Stimulated activated CD4-positive, alpha-beta T cell treated with anti-CD3 and anti-CD28 coated beads, Interleukin-15, amount 100 ng/mL, for 24 hours (primary cell): Measurements from ENCODE around the gene SAE1.
A peak's percentile ranks its signal among the peaks of the same experiment; 100 is the strongest.
"Not testable (repeated sequence)": the region's sequence is repeated elsewhere in the genome, so short reads cannot be mapped to it uniquely, and the experiment has no call there.

Experiments
- DNase-seq: peaks from one replicate; pipeline ENCODE4 v3.0.0-alpha.2; 2020

SAE1 gene

DNA sequence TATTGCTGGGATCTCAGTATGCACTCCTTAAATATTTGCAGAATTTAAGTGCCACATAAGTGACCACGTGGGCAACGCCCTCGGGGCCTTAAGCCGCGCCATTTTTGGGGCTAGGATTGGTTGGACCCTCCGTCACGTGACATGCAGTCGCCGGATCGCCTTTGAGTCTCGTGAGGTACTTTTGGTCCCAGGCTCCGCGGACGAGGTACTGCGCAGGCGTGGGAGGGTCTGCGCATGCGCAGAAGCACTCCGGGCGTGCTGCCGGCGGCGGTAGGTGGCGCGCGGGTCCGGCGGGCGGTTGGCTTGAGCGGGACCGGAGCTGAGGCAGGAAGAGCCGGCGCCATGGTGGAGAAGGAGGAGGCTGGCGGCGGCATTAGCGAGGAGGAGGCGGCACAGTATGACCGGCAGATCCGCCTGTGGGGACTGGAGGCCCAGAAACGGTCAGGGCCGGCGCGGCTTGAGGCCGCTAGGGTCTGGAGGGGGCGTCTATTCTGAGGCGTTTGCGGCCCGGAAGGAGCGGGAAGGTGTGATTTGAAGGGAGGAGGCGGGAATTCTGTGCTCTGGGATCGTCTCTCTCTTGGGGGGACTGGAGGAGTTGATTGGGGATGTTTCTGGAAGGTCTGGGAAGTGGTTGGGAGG lies at the start of gene SAE1:
SAE1 (plus strand) TSS at position 247 of the 639 bp plus-strand sequence; CDS start at position 343, 96 bp downstream.
- DNase-seq = peak; percentile 95

DNA sequence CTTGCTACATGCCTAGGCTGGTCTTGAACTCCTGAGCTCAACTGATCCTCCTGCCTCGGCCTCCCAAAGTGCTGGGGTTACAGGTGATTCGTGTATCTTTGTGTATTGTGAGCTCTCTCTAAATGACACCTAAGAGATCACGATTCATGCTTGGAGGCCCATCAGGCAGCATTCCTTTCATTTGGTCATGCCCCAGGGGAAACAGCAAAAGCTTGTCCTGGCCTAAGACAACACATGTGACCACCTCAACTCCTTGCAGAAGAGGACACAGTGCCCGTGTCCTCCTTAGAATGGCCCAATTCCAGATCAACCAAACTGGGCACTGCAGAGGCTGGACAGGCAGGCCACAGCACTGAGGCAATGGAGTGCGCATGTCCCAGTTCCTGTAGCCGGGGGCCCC lies 49.5 kb upstream of the SAE1 start:
- DNase-seq = no peak

- no peak for DNase-seq
Observed at GRCh38 chr19:47082493-47082892, 48.1 kb upstream of the SAE1 start.

DNA sequence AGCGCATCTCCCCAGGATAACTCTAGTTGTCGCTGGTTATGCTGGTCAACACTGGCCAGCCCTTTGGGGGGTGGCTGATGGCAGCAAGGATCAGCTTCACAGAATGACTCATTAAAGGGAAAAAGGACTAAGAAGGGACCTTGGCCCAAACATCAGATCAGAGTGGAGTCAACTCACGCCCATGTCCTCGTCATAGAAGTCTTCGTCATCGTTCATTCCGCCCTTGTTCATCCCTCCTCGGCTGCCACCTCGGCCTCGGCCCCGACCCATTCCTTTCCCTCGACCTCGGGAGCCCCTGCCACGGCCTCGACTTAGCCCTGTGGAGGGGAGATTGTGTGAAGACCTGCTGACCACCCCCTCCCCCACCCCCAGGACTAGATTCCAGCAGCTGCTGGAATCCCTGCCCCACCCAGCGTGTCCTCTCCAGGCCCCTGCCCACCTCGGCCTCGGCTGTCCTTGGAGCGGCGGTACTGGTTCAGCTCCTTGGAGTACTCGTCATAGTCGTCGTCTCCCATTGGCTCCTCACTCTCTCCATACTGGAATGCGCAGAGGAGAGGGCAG lies 45.7 kb upstream of the SAE1 start:
- DNase-seq = no peak

DNA sequence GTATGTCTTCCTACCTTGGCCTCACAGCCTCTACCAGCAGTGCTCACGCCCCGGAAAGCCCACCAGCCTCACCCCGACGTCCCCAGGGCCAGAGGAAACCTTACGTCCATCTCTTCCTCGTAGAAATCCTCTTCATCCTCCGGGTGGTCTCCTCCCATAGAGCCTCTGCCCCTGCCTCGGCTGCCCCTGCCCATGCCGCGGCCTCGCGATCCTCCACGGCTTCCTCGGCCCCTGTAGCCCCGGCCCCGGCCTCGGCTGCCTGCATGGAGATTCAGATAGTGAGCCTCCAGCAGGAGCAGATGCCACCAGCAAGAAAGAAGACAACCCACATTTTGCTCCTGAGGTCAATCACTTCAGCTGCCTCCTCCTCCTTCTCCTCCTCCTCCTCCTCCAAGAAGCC lies 44.4 kb upstream of the SAE1 start:
- no peak for DNase-seq

DNA sequence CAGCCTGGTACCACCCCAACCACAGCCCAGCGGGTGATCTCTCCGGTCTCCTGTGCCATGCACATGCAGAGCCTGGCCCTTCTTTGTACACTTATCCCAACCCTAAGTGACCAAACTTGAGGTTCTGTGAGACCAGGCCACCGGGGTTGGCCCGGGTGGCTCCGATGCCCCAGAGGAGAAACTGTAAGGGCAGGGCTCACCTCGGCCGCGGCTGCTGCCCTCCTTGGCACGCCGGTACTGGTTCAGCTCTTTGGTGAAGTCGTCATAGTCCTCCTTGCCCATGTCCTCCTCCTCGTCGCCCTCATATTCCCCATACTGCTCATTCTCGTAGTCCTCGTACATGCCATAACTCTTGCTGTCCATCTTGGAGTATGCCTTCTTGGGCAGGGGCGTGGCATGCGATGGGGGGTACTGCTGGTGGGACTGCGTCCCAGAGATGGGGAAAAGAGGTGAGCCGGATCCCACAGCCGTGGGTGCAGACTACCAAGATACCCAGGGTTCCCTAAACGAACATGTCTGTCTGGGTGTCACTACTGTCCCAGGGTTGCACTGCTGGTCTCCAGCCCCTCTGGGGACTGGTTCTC lies 40.8 kb upstream of the SAE1 start:
- no peak for DNase-seq

DNA sequence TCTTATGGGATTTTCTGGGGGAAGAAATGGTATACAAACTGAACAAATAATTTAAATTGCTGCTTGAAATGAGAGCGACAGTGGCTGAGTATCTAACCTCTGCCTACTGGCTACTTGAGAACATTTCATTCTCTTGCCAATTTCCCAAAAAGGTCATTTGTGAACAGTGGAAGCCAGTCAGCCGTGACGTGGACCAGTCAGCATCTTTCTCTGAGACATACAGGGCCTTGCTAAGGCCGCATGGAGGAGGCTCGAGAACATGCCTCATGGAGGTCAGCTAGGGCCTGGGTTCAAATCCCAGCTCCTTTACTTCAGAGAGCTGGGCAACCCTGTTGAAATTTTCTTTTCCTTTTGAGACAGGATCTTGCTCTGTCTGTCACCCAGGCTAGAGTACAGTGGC lies 37.4 kb upstream of the SAE1 start:
- no peak for DNase-seq

DNA sequence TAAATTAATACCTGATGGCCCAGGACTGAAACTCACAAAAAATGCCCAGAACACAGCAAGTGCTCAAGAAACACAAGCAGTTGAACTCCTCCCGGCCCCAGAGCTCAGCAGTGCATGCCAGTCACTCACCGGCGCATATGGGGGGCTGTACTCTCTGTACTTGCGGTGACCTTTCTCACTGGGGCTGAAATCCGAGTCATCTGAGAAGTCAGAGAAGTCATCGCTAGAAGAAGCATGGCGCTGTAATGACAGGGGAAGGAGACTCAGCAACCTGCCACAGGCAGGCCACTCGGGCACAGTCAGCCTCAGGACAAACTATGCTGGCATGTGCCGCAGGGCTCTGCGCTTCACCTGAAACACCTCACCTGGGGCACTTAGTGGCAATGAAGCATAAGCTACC lies 36.8 kb upstream of the SAE1 start:
- DNase-seq = peak; percentile 36

DNA sequence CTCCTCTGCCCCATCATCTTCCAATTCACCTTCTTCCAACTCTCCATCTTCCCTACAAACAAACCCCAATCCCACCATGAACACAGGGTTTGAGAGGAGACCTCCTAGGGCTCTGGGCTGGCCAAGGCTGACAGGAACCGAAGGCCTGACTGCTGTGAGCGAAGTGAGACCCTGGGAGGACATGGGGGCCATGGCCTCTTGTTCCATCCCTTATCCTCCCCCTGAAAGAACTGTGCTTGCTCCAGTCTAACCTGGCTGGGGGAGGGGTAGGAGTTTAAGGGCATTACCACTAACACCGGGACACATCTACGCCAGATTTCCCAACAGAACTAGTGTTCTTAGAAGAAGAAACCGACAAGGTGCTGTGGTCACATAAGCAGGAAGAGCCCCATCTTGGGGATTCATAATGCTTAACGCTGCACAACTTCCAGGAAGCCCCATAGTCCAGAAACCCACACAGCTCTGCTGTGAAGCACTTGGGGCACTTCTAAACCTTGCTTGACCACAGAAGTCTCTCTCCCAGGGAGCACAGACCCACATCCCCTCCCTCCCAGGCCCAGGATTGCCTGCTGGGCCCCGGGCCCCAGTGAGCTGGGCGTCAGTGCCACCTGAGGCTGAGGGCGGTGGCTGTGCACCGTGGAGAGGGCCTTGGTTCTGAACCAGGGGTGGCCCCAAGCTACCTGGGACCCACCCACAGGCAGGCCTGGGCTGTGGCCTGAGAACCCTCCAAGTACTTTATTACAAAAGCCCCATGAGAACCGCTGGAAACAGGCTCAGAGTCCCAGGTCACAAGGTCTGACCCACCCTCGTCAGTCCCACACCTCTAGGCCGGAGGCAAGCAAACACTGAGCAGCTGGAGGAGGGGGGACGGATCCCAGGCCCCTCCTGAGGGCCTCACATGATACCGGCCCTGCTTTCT lies 35.8 kb upstream of the SAE1 start:
- peak; percentile 54 for DNase-seq

GRCh38 chr19:47095476-47096099 lies 35.0 kb upstream of the SAE1 start:
- no peak for DNase-seq

DNA sequence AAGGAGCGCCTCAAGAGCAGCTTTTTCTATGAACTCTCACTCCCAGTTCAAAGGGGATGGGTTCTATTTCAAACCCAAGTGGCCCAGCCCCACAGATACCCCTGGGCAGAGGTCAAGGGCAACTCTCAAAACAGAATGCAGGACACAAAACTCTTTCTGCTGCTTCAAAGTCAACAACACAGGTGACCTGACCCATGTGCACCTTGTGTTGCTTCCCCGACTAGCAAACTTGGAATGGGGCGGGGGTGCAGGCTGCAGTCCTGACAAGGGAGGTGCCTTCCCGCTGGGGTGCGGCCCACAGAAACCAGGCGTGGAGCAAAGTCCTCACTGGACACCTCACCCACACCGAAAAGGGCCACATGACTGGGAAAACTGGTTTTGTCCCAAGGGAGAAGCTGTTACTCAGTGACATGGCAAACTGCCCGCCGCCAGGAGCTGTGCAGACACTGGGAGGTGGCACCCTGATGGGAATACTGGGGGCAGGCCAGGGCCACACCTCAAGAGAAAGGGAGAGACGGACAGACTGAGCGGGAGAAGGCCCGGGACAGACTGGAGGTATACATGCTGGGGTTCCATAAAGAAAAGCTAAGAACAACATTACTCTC lies 34.4 kb upstream of the SAE1 start:
- no peak for DNase-seq

GRCh38 chr19:47096721-47097120 lies 33.9 kb upstream of the SAE1 start:
- no peak for DNase-seq

- no peak for DNase-seq
Observed at GRCh38 chr19:47097396-47098201, 33.0 kb upstream of the SAE1 start.

GRCh38 chr19:47098608-47099007 lies 32.0 kb upstream of the SAE1 start:
- DNase-seq = no peak

DNA sequence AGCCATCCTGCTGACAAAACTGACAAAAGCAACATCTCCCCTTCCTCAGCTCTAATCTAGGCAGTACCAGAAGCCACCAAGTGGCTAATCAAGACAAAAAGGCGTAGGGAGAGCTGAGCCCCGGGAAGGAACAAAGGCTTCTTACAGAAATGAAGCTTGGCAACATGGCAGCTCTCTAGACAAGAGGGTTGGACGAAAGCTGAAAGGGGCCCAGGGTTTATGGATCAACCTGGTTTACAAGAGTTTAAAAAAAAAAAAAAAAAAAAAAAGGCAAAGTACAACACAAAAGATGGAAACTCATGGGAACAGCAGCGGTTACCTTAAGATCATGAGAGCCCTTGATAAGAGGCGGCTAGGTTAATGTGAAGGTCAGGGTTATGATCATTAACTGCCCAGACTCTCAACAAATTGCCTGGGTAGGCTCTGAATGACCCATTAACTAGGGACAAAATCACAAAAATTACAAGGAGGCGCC lies 31.0 kb upstream of the SAE1 start:
- DNase-seq = no peak

GRCh38 chr19:47100290-47100689 lies 30.3 kb upstream of the SAE1 start:
- no peak for DNase-seq

GRCh38 chr19:47101116-47101515 lies 29.5 kb upstream of the SAE1 start:
- DNase-seq = not testable (repeated sequence)

GRCh38 chr19:47102346-47103060 lies 28.1 kb upstream of the SAE1 start:
- DNase-seq = no peak

DNA sequence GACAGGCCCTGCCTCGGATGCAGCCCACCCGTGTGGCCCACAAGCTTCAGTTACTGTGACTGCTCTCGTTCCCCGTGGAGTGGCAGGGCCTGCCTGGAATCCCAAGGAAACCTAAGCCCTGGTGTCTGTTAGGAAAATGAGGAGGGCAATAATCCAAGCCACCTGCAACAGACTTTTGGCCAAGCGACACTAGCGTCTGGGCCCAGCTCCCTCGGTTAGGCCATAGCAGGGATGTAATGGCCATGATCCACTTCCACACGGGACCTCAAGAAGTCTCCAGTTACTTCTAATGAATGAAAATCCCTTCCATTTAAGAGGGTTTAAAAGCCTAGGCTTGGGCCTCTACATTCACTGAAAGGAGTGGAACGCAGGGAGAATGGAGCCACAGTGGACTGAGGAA lies 26.0 kb upstream of the SAE1 start:
- no peak for DNase-seq

DNA sequence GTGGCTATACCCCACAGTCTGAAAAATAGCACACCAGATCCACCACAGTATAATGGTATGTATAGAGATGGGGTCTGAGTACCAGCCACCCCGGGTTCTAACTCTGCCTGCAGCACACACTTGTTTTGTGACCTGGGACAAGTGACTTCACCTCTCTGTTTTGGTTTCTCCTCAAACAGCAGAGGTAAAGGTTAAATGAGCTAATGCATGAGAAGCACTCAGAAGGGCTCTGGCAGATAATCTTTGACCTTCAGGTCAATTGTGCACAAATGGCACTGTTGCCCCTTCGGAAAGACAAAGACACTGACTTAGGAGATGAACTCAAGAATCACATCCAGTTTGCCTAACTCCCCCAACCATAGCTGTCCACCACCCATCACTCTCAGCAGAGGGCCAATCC lies 24.8 kb upstream of the SAE1 start:
- DNase-seq = no peak

- DNase-seq = no peak
Observed at GRCh38 chr19:47106821-47107201, 23.8 kb upstream of the SAE1 start.
